K562 (cell line): ENCODE measurements around the gene MARK3. TPM values are rescaled to one million over a fixed set of nuclear protein-coding genes. Genes with fewer than 3 reads are reported as not detected.
A peak's percentile ranks its signal among the peaks of the same experiment; 100 is the strongest.

ENCODE experiments used
- E4F1 ChIP-seq: fragments of 250-450 bp; sonication (Bioruptor Pico); IDR thresholded peaks from 2 replicates; pipeline ENCODE4 v1.5.0; 2021; ENCODE audit warnings: mild to moderate bottlenecking, borderline replicate concordance
- JUND ChIP-seq, 2 experiments: IDR thresholded peaks; 2 replicates in 1 of 2; 3 replicates in 1 of 2; pipeline ENCODE4 v1.6.1; 2011; ENCODE audit warnings: borderline replicate concordance in 2 of 2, low read depth in 2 of 2, low read length in 2 of 2, improper control_type of control experiment in 1 of 2, missing biosample characterization in 1 of 2, missing genetic modification characterization in 1 of 2, missing genetic modification reagents in 1 of 2
- polyA plus RNA-seq, 8 experiments: library from polyadenylated mRNA; depleted of rRNA in 4 of 8; stranded (reverse) in 5 of 8; unstranded in 3 of 8; fragments of >200 nt; fragmentation: Nextera tagmentation in 2 of 8; fragmentation: Illumina TruSeq in 1 of 8; extraction: Ambion mirVana in 2 of 8; extraction: Trizol in 1 of 8; gene quantifications; 2 replicates each; pipeline versions ENCODE4 v1.2.1 to v1.2.3, GENCODE V29; 2011 to 2014; ENCODE audit warnings: inconsistent platforms in 1 of 8, missing spikeins in 1 of 8
- total RNA-seq, 7 experiments: library from RNA; depleted of rRNA in 6 of 7; stranded (reverse); fragments of >200 nt in 6 of 7; fragmentation: Illumina TruSeq in 2 of 7; extraction: Trizol in 2 of 7; gene quantifications; 2 replicates each; pipeline versions ENCODE4 v1.2.1 to v1.2.3, GENCODE V29; 2011 to 2021; ENCODE audit warnings: low replicate concordance in 1 of 7
- TF ChIP-seq, protein P1 (sequence below): fragments of 450-650 bp; IDR thresholded peaks from 2 replicates; pipeline ENCODE4 v1.6.1; 2017; ENCODE audit warnings: antibody characterized with exemption, mild to moderate bottlenecking

Gene MARK3
- total and polyA plus RNA-seq, 9 of the 15 experiments (the other 6 are each of a cell fraction or from before 2014, with no cell fraction given) = 10.1 to 68.7 (median 56.3) TPM

GRCh38 chr14:103361867-103362266, 23.3 kb upstream of the MARK3 start (continued):
- TF ChIP-seq, protein P1, sequence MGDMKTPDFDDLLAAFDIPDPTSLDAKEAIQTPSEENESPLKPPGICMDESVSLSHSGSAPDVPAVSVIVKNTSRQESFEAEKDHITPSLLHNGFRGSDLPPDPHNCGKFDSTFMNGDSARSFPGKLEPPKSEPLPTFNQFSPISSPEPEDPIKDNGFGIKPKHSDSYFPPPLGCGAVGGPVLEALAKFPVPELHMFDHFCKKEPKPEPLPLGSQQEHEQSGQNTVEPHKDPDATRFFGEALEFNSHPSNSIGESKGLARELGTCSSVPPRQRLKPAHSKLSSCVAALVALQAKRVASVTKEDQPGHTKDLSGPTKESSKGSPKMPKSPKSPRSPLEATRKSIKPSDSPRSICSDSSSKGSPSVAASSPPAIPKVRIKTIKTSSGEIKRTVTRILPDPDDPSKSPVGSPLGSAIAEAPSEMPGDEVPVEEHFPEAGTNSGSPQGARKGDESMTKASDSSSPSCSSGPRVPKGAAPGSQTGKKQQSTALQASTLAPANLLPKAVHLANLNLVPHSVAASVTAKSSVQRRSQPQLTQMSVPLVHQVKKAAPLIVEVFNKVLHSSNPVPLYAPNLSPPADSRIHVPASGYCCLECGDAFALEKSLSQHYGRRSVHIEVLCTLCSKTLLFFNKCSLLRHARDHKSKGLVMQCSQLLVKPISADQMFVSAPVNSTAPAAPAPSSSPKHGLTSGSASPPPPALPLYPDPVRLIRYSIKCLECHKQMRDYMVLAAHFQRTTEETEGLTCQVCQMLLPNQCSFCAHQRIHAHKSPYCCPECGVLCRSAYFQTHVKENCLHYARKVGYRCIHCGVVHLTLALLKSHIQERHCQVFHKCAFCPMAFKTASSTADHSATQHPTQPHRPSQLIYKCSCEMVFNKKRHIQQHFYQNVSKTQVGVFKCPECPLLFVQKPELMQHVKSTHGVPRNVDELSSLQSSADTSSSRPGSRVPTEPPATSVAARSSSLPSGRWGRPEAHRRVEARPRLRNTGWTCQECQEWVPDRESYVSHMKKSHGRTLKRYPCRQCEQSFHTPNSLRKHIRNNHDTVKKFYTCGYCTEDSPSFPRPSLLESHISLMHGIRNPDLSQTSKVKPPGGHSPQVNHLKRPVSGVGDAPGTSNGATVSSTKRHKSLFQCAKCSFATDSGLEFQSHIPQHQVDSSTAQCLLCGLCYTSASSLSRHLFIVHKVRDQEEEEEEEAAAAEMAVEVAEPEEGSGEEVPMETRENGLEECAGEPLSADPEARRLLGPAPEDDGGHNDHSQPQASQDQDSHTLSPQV = 0 out of 2 replicates have a peak, but pooled peaks have one; percentile 23
- peak; percentile 77 for TF ChIP-seq JUND (IDR thresholded peaks at IDR 0.05; ENCODE audit: borderline replicate concordance, low read depth, low read length)
- peak; percentile 41; the same call in 1 of the 3 replicates for TF ChIP-seq JUND (tag; IDR thresholded peaks at IDR 0.05; ENCODE audit: borderline replicate concordance, low read depth, low read length)
- no peak for TF ChIP-seq E4F1
